Mesenchymal stem cell (in vitro differentiated cells and primary cell): ENCODE measurements around the gene DGKH.
"Not testable (repeated sequence)": the region's sequence is repeated elsewhere in the genome, so short reads cannot be mapped to it uniquely, and the experiment has no call there.

ENCODE experiments used
- DNase-seq: peaks from one replicate; pipeline ENCODE4 v3.0.0-alpha.2; 2013
- H2AFZ ChIP-seq: one replicate; pipeline ENCODE4 v1.6.1; 2013; ENCODE audit warnings: low read depth, mild to moderate bottlenecking, control low read depth, inconsistent platforms, low read length, moderate library complexity
- H2AK5ac ChIP-seq: 2 replicates; pipeline ENCODE4 v1.6.1; 2013; ENCODE audit warnings: low read length, moderate library complexity, mild to moderate bottlenecking, inconsistent platforms; ENCODE audit not compliant: severe bottlenecking
- H2BK120ac ChIP-seq: one replicate; pipeline ENCODE4 v1.6.1; 2013; ENCODE audit warnings: low read depth, mild to moderate bottlenecking, inconsistent platforms, low read length, moderate library complexity
- H2BK12ac ChIP-seq, 2 experiments: one replicate each; pipeline ENCODE4 v1.6.1; 2013; ENCODE audit warnings: inconsistent platforms in 2 of 2, low read length in 2 of 2, mild to moderate bottlenecking in 2 of 2, moderate library complexity in 2 of 2, control low read depth in 1 of 2
- H2BK15ac ChIP-seq: one replicate; pipeline ENCODE4 v1.6.1; 2013; ENCODE audit warnings: mild to moderate bottlenecking, low read depth, inconsistent platforms; ENCODE audit not compliant: poor library complexity, severe bottlenecking
- H2BK5ac ChIP-seq: 2 replicates; pipeline ENCODE4 v1.6.1; 2013; ENCODE audit warnings: low read depth, mild to moderate bottlenecking, low read length, control low read depth, inconsistent platforms; ENCODE audit not compliant: poor library complexity, severe bottlenecking
- H3K14ac ChIP-seq, 2 experiments: one replicate each; pipeline ENCODE4 v1.6.1; 2013; ENCODE audit warnings: inconsistent platforms in 2 of 2, low read length in 2 of 2, control low read depth in 1 of 2, mild to moderate bottlenecking in 1 of 2, moderate library complexity in 1 of 2
- H3K18ac ChIP-seq, 2 experiments: one replicate each; pipeline ENCODE4 v1.6.1; 2013; ENCODE audit warnings: inconsistent platforms in 2 of 2, low read length in 2 of 2, control low read depth in 1 of 2, low read depth in 1 of 2, mild to moderate bottlenecking in 1 of 2
- H3K23ac ChIP-seq, 2 experiments: one replicate each; pipeline ENCODE4 v1.6.1; 2013; ENCODE audit warnings: inconsistent platforms in 2 of 2, low read length in 2 of 2, mild to moderate bottlenecking in 2 of 2, moderate library complexity in 2 of 2, control low read depth in 1 of 2
- H3K27ac ChIP-seq: 2 replicates; pipeline ENCODE4 v1.5.1; 2013; ENCODE audit warnings: mild to moderate bottlenecking, moderate library complexity, low read length, control low read depth, inconsistent platforms; ENCODE audit not compliant: poor library complexity, severe bottlenecking
- H3K27me3 ChIP-seq, 2 experiments: 2 replicates each; pipeline versions ENCODE4 v1.6.1 to v1.7.0; 2013; ENCODE audit warnings: low read length in 2 of 2, mild to moderate bottlenecking in 2 of 2, moderate library complexity in 2 of 2, control low read depth in 1 of 2, inconsistent platforms in 1 of 2; ENCODE audit not compliant: control insufficient read depth in 1 of 2, insufficient read depth in 1 of 2
- H3K36me3 ChIP-seq, 2 experiments: 2 replicates each; pipeline versions ENCODE4 v1.6.1 to v1.7.0; 2013; ENCODE audit warnings: low read length in 2 of 2, control low read depth in 1 of 2, inconsistent platforms in 1 of 2, low read depth in 1 of 2, mild to moderate bottlenecking in 1 of 2; ENCODE audit not compliant: insufficient read depth in 2 of 2, control insufficient read depth in 1 of 2
- H3K4ac ChIP-seq, 2 experiments: one replicate each; pipeline ENCODE4 v1.6.1; 2013; ENCODE audit warnings: inconsistent platforms in 2 of 2, low read length in 2 of 2, mild to moderate bottlenecking in 2 of 2, moderate library complexity in 2 of 2, control low read depth in 1 of 2, low read depth in 1 of 2
- H3K4me1 ChIP-seq: 2 replicates; pipeline ENCODE4 v1.6.1; 2013; ENCODE audit warnings: low read depth, low read length, control low read depth; ENCODE audit not compliant: control insufficient read depth, insufficient read depth
- H3K4me2 ChIP-seq: 2 replicates; pipeline ENCODE4 v1.6.1; 2013; ENCODE audit warnings: low read length, mild to moderate bottlenecking, inconsistent platforms; ENCODE audit not compliant: poor library complexity, severe bottlenecking
- H3K4me3 ChIP-seq, 2 experiments: 2 replicates each; pipeline versions ENCODE4 v1.5.1 to v1.7.0; 2013; ENCODE audit warnings: low read length in 2 of 2, mild to moderate bottlenecking in 2 of 2, control low read depth in 1 of 2, low read depth in 1 of 2; ENCODE audit not compliant: insufficient read depth in 1 of 2
- H3K79me1 ChIP-seq: replicated peaks from 2 replicates; pipeline ENCODE4 v1.6.1; 2013; ENCODE audit warnings: mild to moderate bottlenecking, control low read depth, low read length, inconsistent platforms; ENCODE audit not compliant: poor library complexity, severe bottlenecking
- H3K9ac ChIP-seq: 2 replicates; pipeline ENCODE4 v1.7.0; 2013; ENCODE audit warnings: mild to moderate bottlenecking, low read length, moderate library complexity
- H3K9me3 ChIP-seq: 2 replicates; pipeline ENCODE4 v1.7.0; 2013; ENCODE audit warnings: mild to moderate bottlenecking, low read length; ENCODE audit not compliant: control insufficient read depth
- H4K8ac ChIP-seq: one replicate; pipeline ENCODE4 v1.6.1; 2013; ENCODE audit warnings: inconsistent platforms, mild to moderate bottlenecking, low read length, moderate library complexity
- H4K91ac ChIP-seq: one replicate; pipeline ENCODE4 v1.6.1; 2013; ENCODE audit warnings: mild to moderate bottlenecking, low read length, inconsistent platforms
- WGBS: methylation state at CpG from one replicate; pipeline ENCODE4 v1.1.7; 2013; ENCODE audit warnings: mixed read lengths; 5-methylcytosine and 5-hydroxymethylcytosine counted together

DGKH gene

DNA sequence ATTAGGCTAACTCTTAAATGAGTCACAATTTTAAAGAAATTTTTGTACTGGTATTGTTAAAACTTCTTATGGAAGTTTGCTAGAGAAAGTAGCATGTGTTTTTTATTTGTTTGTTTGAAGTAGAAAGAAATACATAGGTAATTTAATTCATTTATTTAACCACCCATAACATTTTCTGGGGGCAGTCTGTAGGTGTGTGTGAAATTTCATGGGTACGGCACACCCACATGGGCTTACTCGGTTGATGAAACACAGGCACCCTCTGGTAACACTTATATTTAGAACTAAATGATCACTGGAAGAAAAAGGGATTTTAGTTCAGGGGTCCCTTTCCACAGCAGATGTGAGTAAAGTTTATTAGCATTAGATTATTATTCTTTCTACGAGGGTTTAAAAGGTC, 88.1 kb downstream of the DGKH start:
- Histone ChIP-seq H3K36me3 (peaks cover 0 to 6% of the 10 kb centered on the region in 2 experiments), H3K79me1 (peaks cover 13% of the 10 kb centered on the region), H3K9ac (no peak overlapping the region), H3K4me1 (peaks cover 8% of the 10 kb centered on the region), H3K9me3 (no peaks in the 10 kb centered on the region), H3K23ac (no peak overlapping the region), H3K27ac (no peak overlapping the region), H2AK5ac (no peak overlapping the region), H3K4me2 (no peak overlapping the region), H2AFZ (no peak overlapping the region), H3K27me3 (no peaks in the 10 kb centered on the region), H4K8ac (no peak overlapping the region), H3K4ac (no peak overlapping the region), H2BK15ac (no peak overlapping the region), H2BK120ac (no peak overlapping the region), H2BK5ac (no peak overlapping the region), H3K14ac (no peak overlapping the region), H4K91ac (no peak overlapping the region), H3K18ac (no peak overlapping the region), H3K4me3 (no peak overlapping the region), H2BK12ac (no peak overlapping the region)
- WGBS: no CpG with 5 or more reads among the region's 3 CpGs
- no peak for DNase-seq

DNA sequence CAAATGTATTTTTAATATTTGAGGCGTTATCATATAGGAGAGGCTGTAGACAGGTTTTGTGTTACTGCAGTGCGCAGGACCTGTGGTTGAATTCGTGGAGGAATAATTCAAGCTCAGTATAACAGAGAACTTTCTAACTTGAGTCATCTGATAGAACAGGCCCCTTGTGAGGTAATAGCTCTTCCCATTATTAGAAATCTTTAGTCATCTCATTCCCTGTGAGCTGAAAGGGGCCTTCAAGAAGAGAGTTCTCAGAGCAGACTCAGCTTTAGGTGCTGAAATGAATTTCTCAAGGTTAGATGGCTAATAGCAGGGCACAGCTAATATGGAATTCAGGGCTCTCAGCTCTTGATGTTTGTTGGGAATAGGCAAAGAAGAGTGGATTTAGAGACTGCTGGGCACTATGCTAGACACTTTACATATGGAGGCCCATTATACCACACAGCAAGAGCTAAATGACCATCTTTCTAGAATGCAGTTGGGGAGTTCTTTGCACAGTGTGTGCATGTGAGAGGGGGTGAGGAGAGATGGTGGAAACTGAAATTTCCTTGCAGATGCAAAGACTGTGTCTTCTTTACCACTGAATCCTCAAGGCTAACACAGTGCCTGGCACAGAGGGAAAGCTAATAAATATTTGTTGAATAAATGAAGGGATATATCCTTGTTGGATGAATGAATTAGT, 89.5 kb downstream of the DGKH start:
- Histone ChIP-seq H3K18ac (no peak overlapping the region), H3K4ac (no peak overlapping the region), H3K14ac (no peak overlapping the region), H2AK5ac (no peak overlapping the region), H3K27me3 (no peaks in the 10 kb centered on the region), H2BK5ac (no peak overlapping the region), H3K4me3 (no peak overlapping the region), H3K36me3 (no peaks in the 10 kb centered on the region), H3K9me3 (no peaks in the 10 kb centered on the region), H3K4me2 (no peak overlapping the region), H3K4me1 (peaks cover 8% of the 10 kb centered on the region), H2BK12ac (no peak overlapping the region), H3K27ac (no peak overlapping the region), H4K91ac (no peak overlapping the region), H3K23ac (no peak overlapping the region), H2BK120ac (no peak overlapping the region), H2AFZ (no peak overlapping the region), H4K8ac (no peak overlapping the region), H2BK15ac (no peak overlapping the region), H3K9ac (no peak overlapping the region), H3K79me1 (peaks cover 13% of the 10 kb centered on the region)
- peak; percentile 56 for DNase-seq
- WGBS: 98% methylated on average over 3 of the region's 3 CpGs

DNA sequence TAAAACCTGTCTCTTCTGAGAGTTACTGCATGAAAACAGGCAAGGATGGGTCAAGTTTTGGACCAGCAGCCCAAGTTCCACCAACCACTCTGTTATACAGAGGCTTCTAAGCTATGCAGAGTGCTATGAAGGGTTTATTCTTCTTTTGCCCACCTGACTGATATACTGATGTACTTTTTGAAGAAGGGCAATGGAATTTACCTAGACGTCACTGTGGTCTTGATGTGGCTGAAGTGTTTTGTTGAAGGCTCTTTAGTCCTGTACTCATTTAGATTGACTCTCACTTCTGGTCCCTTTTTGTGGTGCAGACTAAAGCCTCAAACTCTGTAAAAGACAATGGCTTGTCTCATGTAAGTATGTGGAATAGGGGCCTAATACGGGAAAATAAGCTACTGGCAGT, 92.0 kb downstream of the DGKH start:
- no peak overlapping the region for H2BK12ac ChIP-seq
- H3K4ac ChIP-seq: no peak overlapping the region
- no peaks in the 10 kb centered on the region for H3K4me1 ChIP-seq
- H3K27me3 ChIP-seq: no peaks in the 10 kb centered on the region
- H3K9ac ChIP-seq: no peak overlapping the region
- DNase-seq: no peak
- 100% methylated on average over 1 of the region's 2 CpGs for WGBS
- no peak overlapping the region for H3K27ac ChIP-seq
- H4K8ac ChIP-seq: no peak overlapping the region
- H2AFZ ChIP-seq: no peak overlapping the region
- H3K9me3 ChIP-seq: no peaks in the 10 kb centered on the region
- H3K4me3 ChIP-seq: no peak overlapping the region
- peaks cover 17% of the 10 kb centered on the region for H3K79me1 ChIP-seq
- H3K36me3 ChIP-seq: no peaks in the 10 kb centered on the region
- H2BK5ac ChIP-seq: no peak overlapping the region
- H2AK5ac ChIP-seq: no peak overlapping the region
- no peak overlapping the region for H4K91ac ChIP-seq
- no peak overlapping the region for H2BK15ac ChIP-seq
- H3K4me2 ChIP-seq: no peak overlapping the region
- no peak overlapping the region for H3K23ac ChIP-seq
- H3K14ac ChIP-seq: no peak overlapping the region
- no peak overlapping the region for H2BK120ac ChIP-seq
- no peak overlapping the region for H3K18ac ChIP-seq

DNA sequence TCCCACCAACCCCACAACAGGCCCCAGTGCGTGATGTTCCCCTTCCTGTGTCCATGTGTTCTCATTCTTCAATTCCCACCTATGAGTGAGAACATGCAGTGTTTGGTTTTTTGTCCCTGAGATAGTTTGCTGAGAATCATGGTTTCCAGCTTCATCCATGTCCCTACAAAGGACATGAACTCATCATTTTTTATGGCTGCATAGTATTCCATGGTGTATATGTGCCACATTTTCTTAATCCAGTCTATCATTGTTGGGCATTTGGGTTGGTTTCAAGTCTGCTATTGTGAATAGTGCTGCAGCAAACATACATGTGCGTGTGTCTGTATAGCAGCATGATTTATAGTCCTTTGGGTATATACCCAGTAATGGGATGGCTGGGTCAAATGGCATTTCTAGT, 92.6 kb downstream of the DGKH start:
- DNase-seq, H3K4ac ChIP-seq, H3K9me3 ChIP-seq, H2BK120ac ChIP-seq, H2AK5ac ChIP-seq, H2BK15ac ChIP-seq, H3K36me3 ChIP-seq, H3K9ac ChIP-seq, H2AFZ ChIP-seq, H3K14ac ChIP-seq, H2BK12ac ChIP-seq, H3K27ac ChIP-seq, H3K27me3 ChIP-seq, H2BK5ac ChIP-seq, H4K8ac ChIP-seq, H4K91ac ChIP-seq, H3K4me1 ChIP-seq, H3K4me3 ChIP-seq, H3K4me2 ChIP-seq, H3K23ac ChIP-seq, H3K18ac ChIP-seq: not testable (repeated sequence)
- H3K79me1 ChIP-seq: peaks cover 19% of the 10 kb centered on the region
- 100% methylated on average over 1 of the region's 2 CpGs for WGBS
